Measurements from ENCODE around the gene LPP. TPM values are rescaled to one million over a fixed set of nuclear protein-coding genes. Genes with fewer than 3 reads are reported as not detected.

The LPP gene
- polyA plus RNA-seq, 3 donors, result 24.5 to 26.1 (median 25.4) TPM

DNA sequence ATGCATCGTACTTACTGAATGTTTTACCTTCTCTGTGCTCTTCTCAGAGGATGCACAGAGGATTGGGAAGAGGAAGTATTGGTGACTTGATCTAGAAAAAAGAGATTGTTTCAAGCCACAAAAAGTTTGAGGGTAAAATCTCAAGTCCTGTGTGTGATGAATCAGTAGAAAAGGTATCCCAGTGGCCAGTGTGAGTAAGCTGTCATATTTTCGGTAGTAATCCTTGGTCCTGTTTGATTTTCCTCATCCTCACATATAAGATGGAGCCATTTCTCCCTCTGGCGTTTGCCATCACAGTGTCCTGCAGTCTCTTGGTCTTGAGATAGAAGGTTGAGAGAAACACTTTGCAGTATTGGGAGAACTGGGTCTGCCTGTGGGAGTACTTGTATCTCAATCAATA lies 166.8 kb downstream of the LPP start:
- no peak for DNase-seq (ENCODE audit: low read depth in 3 of 3, low spot score in 2 of 3)

GRCh38 chr3:188321258-188321657 lies 167.3 kb downstream of the LPP start:
- no peak for DNase-seq (ENCODE audit: low read depth in 3 of 3, low spot score in 2 of 3)

DNA sequence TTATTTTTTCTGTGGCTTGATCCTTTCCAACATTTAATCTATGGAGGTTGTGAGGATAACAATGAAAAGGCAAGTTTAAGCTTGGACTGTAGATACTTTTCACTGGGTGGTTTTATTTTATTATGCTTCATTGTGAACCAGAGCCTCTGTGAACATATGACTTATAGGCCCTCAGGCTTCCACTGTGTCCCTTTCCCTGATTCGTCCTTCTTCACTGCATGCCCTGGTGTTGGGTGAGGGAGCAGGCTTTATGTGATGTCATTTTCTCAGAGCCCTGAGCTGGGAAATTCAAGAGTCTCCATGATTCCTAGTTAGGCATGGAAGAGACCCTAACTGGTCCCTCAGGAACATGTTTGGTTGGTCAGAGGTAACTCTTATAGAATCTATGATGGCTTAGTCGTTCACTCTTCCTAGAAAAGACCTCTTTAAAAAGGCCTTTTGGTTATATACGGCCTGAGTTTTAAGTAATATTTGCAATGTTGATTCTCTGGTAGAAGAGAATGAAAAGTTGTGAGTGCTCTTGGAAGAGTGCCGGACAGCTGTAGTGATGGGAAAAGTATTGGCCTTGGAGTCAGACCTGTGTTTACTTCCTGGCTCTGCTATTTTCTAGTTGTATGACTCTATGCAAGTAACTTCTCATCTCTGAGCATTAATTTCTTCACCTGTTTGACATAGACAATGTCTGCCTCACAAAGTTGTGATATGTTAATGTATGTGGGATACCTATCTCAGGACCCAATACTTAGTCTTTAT lies 168.4 kb downstream of the LPP start:
- no peak for DNase-seq (ENCODE audit: low read depth in 3 of 3, low spot score in 2 of 3)

- DNase-seq (ENCODE audit: low read depth in 3 of 3, low spot score in 2 of 3), result no peak
Observed at GRCh38 chr3:188323067-188323842, 169.3 kb downstream of the LPP start.

DNA sequence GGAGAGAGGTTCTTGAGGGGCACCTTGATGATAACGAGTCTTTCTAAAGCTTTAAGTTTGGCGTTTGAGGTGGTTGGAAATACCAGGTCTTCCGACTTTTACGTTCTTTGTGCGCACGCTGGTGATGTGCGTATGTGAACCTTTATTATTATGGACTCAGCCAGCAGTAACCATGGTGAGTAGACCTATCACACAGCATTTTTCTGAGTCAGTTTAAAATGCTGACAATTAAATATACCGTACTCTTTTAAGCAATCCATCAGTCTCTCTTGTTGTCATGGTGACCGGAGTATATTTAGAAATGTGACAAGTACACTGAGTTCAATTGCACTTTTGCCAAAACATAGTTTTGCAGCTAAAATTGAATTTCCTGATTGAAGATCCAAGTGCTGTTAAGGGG lies 172.2 kb downstream of the LPP start:
- DNase-seq (ENCODE audit: low read depth in 3 of 3, low spot score in 2 of 3), result no peak

GRCh38 chr3:188326968-188327367 lies 173.0 kb downstream of the LPP start:
- DNase-seq (ENCODE audit: low read depth in 3 of 3, low spot score in 2 of 3), result no peak

GRCh38 chr3:188327433-188327832 lies 173.5 kb downstream of the LPP start:
- DNase-seq (ENCODE audit: low read depth in 3 of 3, low spot score in 2 of 3), result no peak

GRCh38 chr3:188330138-188330537 lies 176.2 kb downstream of the LPP start:
- no peak for DNase-seq (ENCODE audit: low read depth in 3 of 3, low spot score in 2 of 3)

DNA sequence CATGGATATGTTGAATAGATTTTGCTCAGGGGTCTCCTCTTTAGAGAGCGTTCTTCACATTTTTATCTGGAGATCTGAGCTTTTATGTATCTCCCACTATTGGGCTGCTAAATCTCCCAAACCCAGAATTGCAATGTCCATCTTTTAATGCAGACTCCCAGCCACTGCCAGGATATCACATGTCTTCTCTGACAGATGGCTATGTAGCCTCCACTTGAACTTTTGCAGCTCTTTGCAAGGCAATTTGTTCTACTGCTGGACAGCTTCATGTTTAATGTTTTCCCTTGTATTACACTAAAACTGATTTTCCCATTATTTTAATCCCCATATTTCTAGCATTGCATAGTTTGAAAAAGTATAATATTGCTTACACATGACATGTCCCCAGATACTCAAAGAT lies 177.2 kb downstream of the LPP start:
- peak in 1 of 3 donors; percentile 18 for DNase-seq (ENCODE audit: low read depth in 3 of 3, low spot score in 2 of 3)

DNA sequence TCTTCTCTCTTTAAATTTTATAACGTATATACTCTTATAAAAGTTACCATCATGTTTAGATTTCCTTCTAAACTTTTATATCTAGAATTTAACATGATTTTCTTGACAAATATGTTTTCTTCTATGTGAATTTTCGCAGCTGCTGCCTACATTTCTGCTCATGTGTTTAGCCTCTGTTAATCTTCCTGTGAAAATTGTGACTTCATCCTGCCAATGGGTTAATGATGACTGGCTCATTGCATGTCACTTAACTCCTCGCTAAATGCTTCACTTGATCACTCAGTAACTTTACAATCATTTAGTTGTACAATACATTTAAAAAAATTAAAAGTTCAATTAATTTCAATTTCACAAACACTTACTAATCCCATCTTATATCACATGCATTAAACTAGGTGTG lies 178.1 kb downstream of the LPP start:
- no peak for DNase-seq (ENCODE audit: low read depth in 3 of 3, low spot score in 2 of 3)

GRCh38 chr3:188335656-188336055 lies 181.7 kb downstream of the LPP start:
- DNase-seq (ENCODE audit: low read depth in 3 of 3, low spot score in 2 of 3), result no peak

GRCh38 chr3:188336178-188336577 lies 182.2 kb downstream of the LPP start:
- DNase-seq (ENCODE audit: low read depth in 3 of 3, low spot score in 2 of 3), result no peak

DNA sequence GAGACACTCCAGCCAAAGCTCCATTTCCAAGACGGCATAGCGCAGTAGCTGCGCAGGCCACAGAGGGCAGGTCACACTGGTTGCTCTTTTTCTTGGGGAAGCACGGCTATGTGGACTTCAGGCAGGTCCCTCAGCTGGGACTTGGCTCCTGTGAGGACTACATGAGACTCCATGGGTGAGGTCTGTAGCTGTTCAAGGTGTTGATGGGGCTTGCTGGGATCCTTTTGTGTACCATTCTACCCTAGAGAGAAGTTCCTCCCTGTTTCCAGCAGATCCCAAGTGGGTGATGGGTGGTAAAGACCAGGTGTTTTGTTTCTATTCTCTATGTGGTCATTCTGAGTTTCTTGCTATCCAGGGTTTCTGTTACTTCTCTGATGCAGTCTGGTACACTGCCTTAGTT lies 183.3 kb downstream of the LPP start:
- DNase-seq (ENCODE audit: low read depth in 3 of 3, low spot score in 2 of 3), result no peak

DNA sequence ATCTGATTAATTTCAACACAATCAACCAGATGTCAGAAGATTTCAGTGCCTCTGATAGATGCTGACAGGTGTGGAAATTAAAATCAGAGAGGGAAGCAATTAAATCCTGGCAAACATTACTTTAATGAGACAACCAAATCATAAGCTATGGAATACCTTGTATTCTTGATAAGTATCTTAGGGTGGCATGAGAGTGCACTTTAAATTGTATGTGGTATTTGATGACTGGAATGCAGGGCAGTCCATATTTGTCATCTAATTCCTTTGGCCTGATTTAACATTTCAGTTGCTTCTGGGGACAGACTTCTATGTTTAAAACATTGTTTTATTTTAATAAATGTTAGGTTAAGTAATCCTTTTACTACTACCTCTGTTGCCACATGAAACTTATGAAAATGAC lies 184.1 kb downstream of the LPP start:
- DNase-seq (ENCODE audit: low read depth in 3 of 3, low spot score in 2 of 3), result no peak

DNA sequence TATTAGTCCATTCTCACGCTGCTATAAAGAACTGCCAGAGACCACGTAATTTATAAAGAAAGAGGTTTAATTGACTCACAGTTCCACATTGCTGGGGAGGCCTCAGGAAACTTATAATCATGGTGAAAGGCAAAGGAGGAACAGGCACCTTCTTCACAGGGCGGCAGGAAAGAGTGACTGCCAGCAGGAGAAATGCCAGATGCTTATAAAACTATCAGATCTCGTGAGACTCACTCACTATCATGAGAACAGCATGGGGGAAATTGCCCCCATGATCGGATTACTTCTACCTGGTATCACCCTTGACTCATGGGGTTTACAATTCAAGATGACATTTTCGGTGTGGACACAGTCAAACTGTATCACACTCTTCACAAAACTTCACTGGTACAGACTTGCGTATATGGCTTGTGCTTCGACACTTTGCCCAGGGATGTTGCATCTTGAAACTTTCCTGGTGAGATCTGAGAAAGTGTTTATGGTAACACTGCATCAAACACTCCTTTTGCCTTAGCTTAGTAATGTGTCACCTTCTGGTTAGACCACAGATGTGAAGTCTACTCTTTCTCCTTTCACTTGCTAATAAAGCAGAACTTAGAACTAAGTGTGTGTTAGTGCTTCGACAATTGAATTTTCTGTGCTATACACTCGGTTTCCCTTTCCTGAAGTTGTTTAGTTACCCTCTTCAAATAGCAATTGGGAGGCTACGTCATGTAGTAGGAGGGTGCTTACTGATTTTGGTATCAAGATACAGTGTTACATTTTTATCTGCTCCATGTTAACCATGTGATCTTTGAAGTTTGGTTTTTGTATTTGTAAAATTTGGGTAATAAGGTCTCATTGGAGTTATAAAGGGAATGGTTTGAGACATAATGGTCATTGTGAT lies 185.7 kb downstream of the LPP start:
- DNase-seq (ENCODE audit: low read depth in 3 of 3, low spot score in 2 of 3), result no peak

- DNase-seq (ENCODE audit: low read depth in 3 of 3, low spot score in 2 of 3), result no peak
Observed at GRCh38 chr3:188341501-188341900, 187.5 kb downstream of the LPP start.

- no peak for DNase-seq (ENCODE audit: low read depth in 3 of 3, low spot score in 2 of 3)
Observed at GRCh38 chr3:188342991-188343732, 189.2 kb downstream of the LPP start.

DNA sequence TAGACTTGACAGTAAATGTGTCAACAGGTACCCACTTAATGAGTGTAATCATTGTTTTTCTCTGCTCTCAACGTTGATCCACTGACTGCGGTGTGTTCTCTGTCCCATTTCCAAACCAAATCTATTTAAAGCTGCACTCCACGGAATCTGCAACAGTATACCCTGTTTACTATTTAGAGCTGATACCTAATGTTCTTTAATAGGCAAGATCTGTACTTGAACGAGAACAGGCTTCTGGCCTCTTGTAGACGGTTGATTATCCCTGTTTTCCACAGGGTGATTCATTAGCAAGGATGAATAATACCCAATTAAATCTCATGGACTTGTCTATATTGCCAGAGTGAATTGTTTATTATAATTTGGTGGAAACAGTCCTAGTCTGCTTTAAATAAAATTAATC lies 189.9 kb downstream of the LPP start:
- no peak for DNase-seq (ENCODE audit: low read depth in 3 of 3, low spot score in 2 of 3)

- DNase-seq (ENCODE audit: low read depth in 3 of 3, low spot score in 2 of 3), result peak in 2 of 3 donors; percentile 19 to 24
Observed at GRCh38 chr3:188345223-188345622, 191.3 kb downstream of the LPP start.

DNA sequence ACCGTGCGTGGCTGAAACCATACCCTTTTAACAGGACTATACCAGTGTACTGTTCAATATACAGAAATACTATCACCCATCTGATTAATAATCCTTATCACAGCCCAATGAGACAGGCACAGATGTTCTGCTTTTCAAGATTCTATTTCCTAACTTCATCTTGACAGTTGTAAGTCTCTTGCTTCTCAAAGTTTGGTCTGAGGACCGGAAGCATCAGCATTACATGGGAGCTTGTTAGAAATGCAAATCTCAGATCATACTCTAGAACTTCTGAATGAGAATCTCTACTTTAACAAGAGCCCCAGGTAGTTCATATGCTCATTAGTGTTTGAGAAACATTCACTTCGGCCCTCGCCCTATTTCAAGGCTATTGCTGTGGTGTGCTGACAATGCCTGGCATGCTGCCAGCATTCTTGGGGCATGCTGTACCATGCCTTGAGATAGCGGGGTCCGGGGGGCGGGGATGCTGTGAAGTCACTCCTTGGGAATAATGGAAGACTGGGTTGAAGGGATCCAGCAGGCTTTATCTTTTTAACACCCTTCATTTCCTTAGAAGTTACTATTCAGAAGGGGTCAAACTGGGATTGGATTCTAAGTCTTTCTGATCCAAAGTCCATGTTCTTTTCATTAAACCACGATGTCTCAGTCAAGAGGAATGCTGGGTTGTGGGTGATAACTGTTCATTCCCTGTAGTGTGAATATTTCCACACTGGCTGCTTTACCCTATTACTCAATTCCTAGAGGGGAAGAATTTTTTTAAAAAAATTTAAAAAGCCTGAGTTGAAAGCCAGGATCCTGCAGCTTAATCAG lies 194.7 kb downstream of the LPP start:
- no peak for DNase-seq (ENCODE audit: low read depth in 3 of 3, low spot score in 2 of 3)

All from right renal cortex interstitium (tissue), 3 donors.